Spleen (tissue), 7 donors: ENCODE data around the gene CPLX1.

Experiments used
- POLR2AphosphoS5 ChIP-seq, 3 donors: sonication (generic); formaldehyde crosslinking; IDR thresholded peaks; one replicate each; pipeline ENCODE4 v1.5.1; 2017; ENCODE audit warnings: antibody characterized with exemption in 3 of 3
- TF ChIP-seq, protein P1 (sequence below), 11 experiments: fragments of 200-600 bp in 7 of 11; fragments of 450-650 bp in 4 of 11; sonication (generic) in 4 of 11; IDR thresholded peaks in 8 of 11; conservative IDR thresholded peaks in 3 of 11; 1 replicate in 7 of 11; 2 replicates in 4 of 11; pipeline versions ENCODE4 v1.4.0 to v1.8.0; 2016 to 2021; ENCODE audit warnings: antibody characterized with exemption in 11 of 11, inconsistent platforms in 4 of 11, mild to moderate bottlenecking in 1 of 11
- donor health status: DM: no; HTN: no; CAD: no; lungs with moderate emphysema.
- donor health status: DM: no; HTN: no; CAD: no.
- donor health status: DM: no; HTN: no; CAD: no.

DNA sequence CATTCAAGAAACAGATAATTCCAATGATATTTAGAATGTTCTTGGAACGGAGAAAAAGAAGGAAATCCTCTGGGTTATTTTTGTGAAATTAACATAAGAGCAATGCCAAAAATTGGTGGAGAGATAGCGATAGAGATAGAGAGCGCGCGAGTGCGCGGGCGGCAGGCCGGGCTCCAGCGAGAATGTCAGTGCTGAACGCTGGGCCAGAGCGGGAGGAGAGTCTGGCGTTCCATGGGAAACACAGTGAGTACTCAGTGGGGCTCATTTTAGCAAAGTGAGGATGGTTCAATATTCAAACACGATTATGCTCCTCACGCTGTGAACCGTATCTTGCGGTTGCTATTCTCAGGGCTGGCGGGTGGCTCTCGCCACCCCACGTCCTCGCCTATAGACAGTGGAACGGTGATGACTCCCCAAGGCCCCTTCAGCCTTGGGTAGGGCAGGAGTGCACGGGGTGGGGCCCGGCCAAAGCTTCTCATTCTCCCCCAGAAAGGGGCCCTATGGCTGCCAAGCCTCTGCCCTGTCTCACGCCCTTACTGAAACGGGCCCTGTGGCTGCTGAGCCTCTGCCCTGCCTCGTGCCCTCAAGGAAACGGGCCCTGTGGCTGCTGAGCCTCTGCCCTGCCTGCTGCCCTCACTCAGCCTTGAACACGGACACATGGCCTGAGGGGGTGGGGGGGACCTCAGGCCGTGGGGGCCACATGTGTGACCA, 16.9 kb downstream of the CPLX1 start:
- TF ChIP-seq, protein P1, sequence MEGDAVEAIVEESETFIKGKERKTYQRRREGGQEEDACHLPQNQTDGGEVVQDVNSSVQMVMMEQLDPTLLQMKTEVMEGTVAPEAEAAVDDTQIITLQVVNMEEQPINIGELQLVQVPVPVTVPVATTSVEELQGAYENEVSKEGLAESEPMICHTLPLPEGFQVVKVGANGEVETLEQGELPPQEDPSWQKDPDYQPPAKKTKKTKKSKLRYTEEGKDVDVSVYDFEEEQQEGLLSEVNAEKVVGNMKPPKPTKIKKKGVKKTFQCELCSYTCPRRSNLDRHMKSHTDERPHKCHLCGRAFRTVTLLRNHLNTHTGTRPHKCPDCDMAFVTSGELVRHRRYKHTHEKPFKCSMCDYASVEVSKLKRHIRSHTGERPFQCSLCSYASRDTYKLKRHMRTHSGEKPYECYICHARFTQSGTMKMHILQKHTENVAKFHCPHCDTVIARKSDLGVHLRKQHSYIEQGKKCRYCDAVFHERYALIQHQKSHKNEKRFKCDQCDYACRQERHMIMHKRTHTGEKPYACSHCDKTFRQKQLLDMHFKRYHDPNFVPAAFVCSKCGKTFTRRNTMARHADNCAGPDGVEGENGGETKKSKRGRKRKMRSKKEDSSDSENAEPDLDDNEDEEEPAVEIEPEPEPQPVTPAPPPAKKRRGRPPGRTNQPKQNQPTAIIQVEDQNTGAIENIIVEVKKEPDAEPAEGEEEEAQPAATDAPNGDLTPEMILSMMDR (IDR thresholded peaks at IDR 0.05 in 8 of 11, conservative IDR thresholded peaks at IDR 0.05 in 3 of 11), result no peak
- TF ChIP-seq POLR2AphosphoS5 (IDR thresholded peaks at IDR 0.05), result no peak
